Keratinocyte (primary cell): ENCODE measurements around the gene FSTL5. TPM values are rescaled to one million over a fixed set of nuclear protein-coding genes. Genes with fewer than 3 reads are reported as not detected.

Experiments
- DNase-seq: peaks from one replicate; pipeline ENCODE4 v3.0.0-alpha.2; 2011; ENCODE audit warnings: low read depth, missing footprints, low spot score
- FAIRE-seq: peaks from 2 replicates; lab custom pipeline; 2011; peaks lifted over from hg19 to GRCh38; lab: Jason Lieb, UNC
- H2AFZ ChIP-seq: 2 replicates; pipeline ENCODE4 v1.6.0; 2012; ENCODE audit warnings: low read length, control low read depth, inconsistent platforms; ENCODE audit not compliant: control insufficient read depth
- H3K27ac ChIP-seq: 2 replicates; pipeline ENCODE4 v1.5.1; 2011; ENCODE audit warnings: low read length; ENCODE audit not compliant: control insufficient read depth, insufficient read depth
- H3K27me3 ChIP-seq: 3 replicates; pipeline ENCODE4 v1.6.0; 2011; ENCODE audit warnings: low read length; ENCODE audit not compliant: control insufficient read depth, insufficient read depth; ENCODE audit errors: extremely low read depth
- H3K36me3 ChIP-seq, 2 experiments: 2 replicates in 1 of 2; 3 replicates in 1 of 2; pipeline ENCODE4 v1.5.1; 2011; ENCODE audit warnings: low read length in 2 of 2, mild to moderate bottlenecking in 1 of 2; ENCODE audit not compliant: control insufficient read depth in 2 of 2, insufficient read depth in 2 of 2; ENCODE audit errors: extremely low read depth in 1 of 2
- H3K4me1 ChIP-seq: 3 replicates; pipeline ENCODE4 v1.5.1; 2011; ENCODE audit warnings: low read length; ENCODE audit not compliant: control insufficient read depth, insufficient read depth; ENCODE audit errors: extremely low read depth
- H3K4me2 ChIP-seq: 3 replicates; pipeline ENCODE4 v1.6.0; 2011; ENCODE audit warnings: low read depth, low read length; ENCODE audit not compliant: control insufficient read depth, insufficient read depth; ENCODE audit errors: extremely low read depth
- H3K4me3 ChIP-seq, 3 experiments: fragments of 200-600 bp in 1 of 3; sonication (generic) in 1 of 3; 2 replicates in 2 of 3; 3 replicates in 1 of 3; pipeline ENCODE4 v1.5.1; 2011 to 2016; ENCODE audit warnings: low read length in 3 of 3, mild to moderate bottlenecking in 3 of 3, control low read depth in 2 of 3, inconsistent platforms in 1 of 3, low read depth in 1 of 3, mixed read lengths in 1 of 3, mixed run types in 1 of 3, moderate library complexity in 1 of 3; ENCODE audit not compliant: control insufficient read depth in 2 of 3, insufficient read depth in 2 of 3; ENCODE audit errors: extremely low read depth in 1 of 3
- H3K79me2 ChIP-seq: 2 replicates; pipeline ENCODE4 v1.6.0; 2012; ENCODE audit warnings: low read length; ENCODE audit not compliant: control insufficient read depth, insufficient read depth
- H3K9ac ChIP-seq: 3 replicates; pipeline ENCODE4 v1.6.0; 2011; ENCODE audit warnings: low read length; ENCODE audit not compliant: control insufficient read depth, insufficient read depth; ENCODE audit errors: extremely low read depth
- H3K9me1 ChIP-seq: 3 replicates; pipeline ENCODE4 v1.6.0; 2011; ENCODE audit warnings: low read length; ENCODE audit not compliant: control insufficient read depth, insufficient read depth; ENCODE audit errors: extremely low read depth
- H3K9me3 ChIP-seq: 2 replicates; pipeline ENCODE4 v1.5.1; 2012; ENCODE audit warnings: low read depth, low read length; ENCODE audit not compliant: control insufficient read depth
- H4K20me1 ChIP-seq: 3 replicates; pipeline ENCODE4 v1.6.0; 2011; ENCODE audit warnings: low read length; ENCODE audit not compliant: control insufficient read depth, insufficient read depth; ENCODE audit errors: extremely low read depth
- CTCF ChIP-seq, 3 experiments: IDR thresholded peaks in 1 of 3; conservative IDR thresholded peaks in 1 of 3; optimal IDR thresholded peaks in 1 of 3; 2 replicates in 2 of 3; 3 replicates in 1 of 3; pipeline versions ENCODE3 to v1.5.1; 2011; ENCODE audit warnings: low read length in 3 of 3, mild to moderate bottlenecking in 3 of 3, moderate library complexity in 2 of 3, control low read depth in 1 of 3, inconsistent platforms in 1 of 3; ENCODE audit not compliant: insufficient read depth in 2 of 3; ENCODE audit errors: extremely low read depth in 1 of 3
- EZH2 ChIP-seq: IDR thresholded peaks from one replicate; pipeline ENCODE4 v1.6.1; 2012; ENCODE audit warnings: inconsistent platforms, mild to moderate bottlenecking, low read length, moderate library complexity
- dilution Hi-C: fragments of 300-500 bp; cut with MboI; formaldehyde crosslinking; loops from one replicate; pipeline ENCODE4 v1.7.0; 2020; ENCODE audit warnings: low sequenced_read_pairs; ENCODE audit not compliant: extremely low pct_ligation_motif_present
- polyA plus RNA-seq, 5 experiments: library from polyadenylated mRNA; depleted of rRNA in 3 of 5; stranded (reverse) in 3 of 5; stranded (forward) in 1 of 5; unstranded in 1 of 5; fragments of >200 nt; gene quantifications; 1 replicate in 1 of 5; 2 replicates in 3 of 5; 3 replicates in 1 of 5; pipeline versions ENCODE4 v1.2.1 to v1.2.3, GENCODE V29; 2011 to 2012; ENCODE audit warnings: missing spikeins in 2 of 5, low read depth in 1 of 5, low replicate concordance in 1 of 5

Gene FSTL5
- polyA plus RNA-seq, 1 donor (not counting 4 experiments of a cell fraction or from before 2014, with no cell fraction given): not detected

GRCh38 chr4:161540265-161540664, 623.5 kb downstream of the FSTL5 start:
- H3K4me2 ChIP-seq: no peak overlapping the region
- FAIRE-seq (no peak), DNase-seq (no peak)
- no peaks in the 10 kb centered on the region for H3K36me3 ChIP-seq
- no peaks in the 10 kb centered on the region for H3K27me3 ChIP-seq
- H3K79me2 ChIP-seq: no peaks in the 10 kb centered on the region
- dilution Hi-C loops: no loop called here
- H3K4me1 ChIP-seq: no peaks in the 10 kb centered on the region
- no peaks in the 10 kb centered on the region for H3K9me1 ChIP-seq
- no peak overlapping the region for H3K27ac ChIP-seq
- H3K9me3 ChIP-seq: no peaks in the 10 kb centered on the region
- no peak overlapping the region for H2AFZ ChIP-seq
- no peak overlapping the region for H3K9ac ChIP-seq
- H3K4me3 ChIP-seq: no peak overlapping the region
- H4K20me1 ChIP-seq: no peaks in the 10 kb centered on the region
- TF ChIP-seq EZH2 (no peak), CTCF (optimal IDR thresholded peaks at IDR 0.05 in 1 of 3, IDR thresholded peaks at IDR 0.05 in 1 of 3, conservative IDR thresholded peaks at IDR 0.05 in 1 of 3; ENCODE audit: extremely low read depth in 1 of 3, insufficient read depth in 2 of 3, low read length in 3 of 3) (no peak)

GRCh38 chr4:161538941-161539340, 624.9 kb downstream of the FSTL5 start:
- Histone ChIP-seq H4K20me1 (no peaks in the 10 kb centered on the region), H3K4me2 (no peak overlapping the region), H3K4me3 (no peak overlapping the region), H3K36me3 (no peaks in the 10 kb centered on the region), H3K9me1 (no peaks in the 10 kb centered on the region), H3K4me1 (no peaks in the 10 kb centered on the region), H3K27me3 (no peaks in the 10 kb centered on the region), H3K9me3 (no peaks in the 10 kb centered on the region), H2AFZ (no peak overlapping the region), H3K9ac (no peak overlapping the region), H3K79me2 (no peaks in the 10 kb centered on the region), H3K27ac (no peak overlapping the region)
- TF ChIP-seq EZH2: no peak
- TF ChIP-seq CTCF (optimal IDR thresholded peaks at IDR 0.05 in 1 of 3, IDR thresholded peaks at IDR 0.05 in 1 of 3, conservative IDR thresholded peaks at IDR 0.05 in 1 of 3; ENCODE audit: extremely low read depth in 1 of 3, insufficient read depth in 2 of 3, low read length in 3 of 3): no peak
- dilution Hi-C loops: no loop called here
- FAIRE-seq: no peak
- no peak for DNase-seq
